Small intestine (tissue), 7 donors: Measurements from ENCODE around the gene FES. TPM values are rescaled to one million over a fixed set of nuclear protein-coding genes. Genes with fewer than 3 reads are reported as not detected.
"Not testable (repeated sequence)": the region's sequence is repeated elsewhere in the genome, so short reads cannot be mapped to it uniquely, and the experiment has no call there.

ENCODE experiments used
- DNase-seq, 2 donors: peaks; one replicate each; pipeline versions ENCODE4 v3.0.0 to v3.0.0-alpha.2; 2013
- FAIRE-seq: peaks from 2 replicates; lab custom pipeline; 2012; peaks lifted over from hg19 to GRCh38; lab: Jason Lieb, UNC
- H3K27ac ChIP-seq, 3 donors: one replicate each; pipeline ENCODE4 v1.5.1; 2013; ENCODE audit warnings: low read length in 2 of 3, mild to moderate bottlenecking in 2 of 3, control low read depth in 1 of 3, inconsistent platforms in 1 of 3, low read depth in 1 of 3, moderate library complexity in 1 of 3
- H3K27me3 ChIP-seq, 3 donors: one replicate each; pipeline ENCODE4 v1.6.1; 2013; ENCODE audit warnings: low read length in 3 of 3, inconsistent platforms in 1 of 3; ENCODE audit not compliant: control insufficient read depth in 3 of 3, insufficient read depth in 3 of 3
- H3K36me3 ChIP-seq, 3 donors: one replicate each; pipeline ENCODE4 v1.6.1; 2013; ENCODE audit warnings: low read length in 3 of 3, inconsistent platforms in 1 of 3, low read depth in 1 of 3, mild to moderate bottlenecking in 1 of 3, moderate library complexity in 1 of 3; ENCODE audit not compliant: control insufficient read depth in 3 of 3, insufficient read depth in 2 of 3
- H3K4me1 ChIP-seq, 3 donors: one replicate each; pipeline ENCODE4 v1.6.1; 2013; ENCODE audit warnings: low read length in 2 of 3, inconsistent platforms in 1 of 3, low read depth in 1 of 3, mild to moderate bottlenecking in 1 of 3, moderate library complexity in 1 of 3; ENCODE audit not compliant: control insufficient read depth in 3 of 3, insufficient read depth in 2 of 3
- H3K4me3 ChIP-seq, 3 donors: one replicate each; pipeline ENCODE4 v1.5.1; 2013; ENCODE audit warnings: low read length in 3 of 3, control low read depth in 1 of 3, inconsistent platforms in 1 of 3, low read depth in 1 of 3, mild to moderate bottlenecking in 1 of 3, moderate library complexity in 1 of 3
- H3K9me3 ChIP-seq, 2 donors: one replicate each; pipeline ENCODE4 v1.6.1; 2013; ENCODE audit warnings: low read depth in 1 of 2, low read length in 1 of 2; ENCODE audit not compliant: control insufficient read depth in 2 of 2, insufficient read depth in 1 of 2
- WGBS, 3 donors: extraction: QIAGEN DNeasy Blood & Tissue Kit; methylation state at CpG; one replicate each; pipeline ENCODE4 v1.1.7; 2013; 5-methylcytosine and 5-hydroxymethylcytosine counted together
- polyA plus RNA-seq, 4 donors: library from polyadenylated mRNA; stranded (reverse) in 3 of 4; unstranded in 1 of 4; fragments of 200-250 nt in 3 of 4; fragments of 120-200 nt in 1 of 4; gene quantifications; one replicate each; pipeline versions ENCODE4 v1.2.1 to v1.2.3, GENCODE V29; 2013
- donor health status: healthy with polysubstance abuse.
- donor health status: control.
- donor health status: control.
- donor health status: Bipolar disorder and iron deficiency.
- donor health status: healthy.

The FES gene
- polyA plus RNA-seq, 4 donors, result 0.89 to 18.4 (median 10.9) TPM

GRCh38 chr15:90915216-90915807 is 31.0 kb downstream of the FES start:
- no peak overlapping the region for H3K27ac ChIP-seq
- H3K9me3 ChIP-seq, result no peaks in the 10 kb centered on the region
- no peaks in the 10 kb centered on the region for H3K27me3 ChIP-seq
- peaks cover 15 to 99% (median 34%) of the 10 kb centered on the region in 3 donors for H3K36me3 ChIP-seq
- 80 to 83% (median 82%) methylated on average over 7 of the region's 7 CpGs for WGBS, 3 donors
- H3K4me1 ChIP-seq, result no peaks in the 10 kb centered on the region
- FAIRE-seq, result no peak
- DNase-seq, result no peak
- H3K4me3 ChIP-seq, result no peak overlapping the region

GRCh38 chr15:90915808-90916440 is 31.6 kb downstream of the FES start:
- no peaks in the 10 kb centered on the region for H3K4me1 ChIP-seq
- H3K4me3 ChIP-seq, result no peak overlapping the region
- peaks cover 13 to 96% (median 30%) of the 10 kb centered on the region in 3 donors for H3K36me3 ChIP-seq
- no peaks in the 10 kb centered on the region for H3K9me3 ChIP-seq
- FAIRE-seq (no peak), DNase-seq (no peak)
- no peaks in the 10 kb centered on the region for H3K27me3 ChIP-seq
- 78 to 90% (median 84%) methylated on average over 25 of the region's 25 CpGs for WGBS, 3 donors
- H3K27ac ChIP-seq, result no peak overlapping the region

- no peak for DNase-seq
- Histone ChIP-seq H3K4me1 (no peaks in the 10 kb centered on the region), H3K27ac (no peak overlapping the region), H3K4me3 (no peak overlapping the region), H3K27me3 (no peaks in the 10 kb centered on the region), H3K9me3 (no peaks in the 10 kb centered on the region), H3K36me3 (peaks cover 13 to 94% (median 32%) of the 10 kb centered on the region in 3 donors)
- WGBS, 3 donors, result 88 to 90% (median 90%) methylated on average over 11 of the region's 11 CpGs
- no peak for FAIRE-seq
Observed at GRCh38 chr15:90916461-90916860, 32.2 kb downstream of the FES start.

GRCh38 chr15:90917569-90917968 is 33.3 kb downstream of the FES start:
- WGBS, 3 donors, result 95 to 97% (median 97%) methylated on average over 12 of the region's 12 CpGs
- Histone ChIP-seq H3K4me1 (no peaks in the 10 kb centered on the region), H3K36me3 (peaks cover 13 to 86% (median 27%) of the 10 kb centered on the region in 3 donors), H3K9me3 (no peaks in the 10 kb centered on the region), H3K27me3 (no peaks in the 10 kb centered on the region), H3K27ac (no peak overlapping the region), H3K4me3 (no peak overlapping the region)
- DNase-seq, result no peak
- FAIRE-seq, result no peak

GRCh38 chr15:90918034-90918788 is 33.9 kb downstream of the FES start:
- WGBS, 3 donors, result 93 to 97% (median 97%) methylated on average over 23 of the region's 23 CpGs
- FAIRE-seq, result no peak
- no peak overlapping the region for H3K4me3 ChIP-seq
- peaks cover 7 to 79% (median 22%) of the 10 kb centered on the region in 3 donors for H3K36me3 ChIP-seq
- H3K9me3 ChIP-seq, result no peaks in the 10 kb centered on the region
- no peaks in the 10 kb centered on the region for H3K27me3 ChIP-seq
- H3K4me1 ChIP-seq, result no peaks in the 10 kb centered on the region
- no peak for DNase-seq
- no peak overlapping the region for H3K27ac ChIP-seq

- peaks cover 6 to 73% (median 22%) of the 10 kb centered on the region in 3 donors for H3K36me3 ChIP-seq
- DNase-seq (no peak), FAIRE-seq (no peak)
- H3K27ac ChIP-seq, result no peak overlapping the region
- no peaks in the 10 kb centered on the region for H3K27me3 ChIP-seq
- 85 to 96% (median 94%) methylated on average over 6 of the region's 6 CpGs for WGBS, 3 donors
- no peaks in the 10 kb centered on the region for H3K9me3 ChIP-seq
- H3K4me1 ChIP-seq, result no peaks in the 10 kb centered on the region
- H3K4me3 ChIP-seq, result no peak overlapping the region
Observed at GRCh38 chr15:90918835-90919234, 34.5 kb downstream of the FES start.

- DNase-seq (no peak), FAIRE-seq (no peak)
- WGBS, 3 donors, result 78 to 91% (median 84%) methylated on average over 4 of the region's 4 CpGs
- Histone ChIP-seq H3K4me1 (no peaks in the 10 kb centered on the region), H3K9me3 (no peaks in the 10 kb centered on the region), H3K27ac (no peak overlapping the region), H3K27me3 (no peaks in the 10 kb centered on the region), H3K4me3 (no peak overlapping the region), H3K36me3 (peaks cover 6 to 43% (median 17%) of the 10 kb centered on the region in 3 donors)
Observed at GRCh38 chr15:90921887-90922286, 37.6 kb downstream of the FES start.

- 81 to 86% (median 83%) methylated on average over 7 of the region's 7 CpGs for WGBS, 3 donors
- not testable (repeated sequence) for FAIRE-seq, H3K27me3 ChIP-seq, H3K9me3 ChIP-seq, H3K27ac ChIP-seq, DNase-seq, H3K4me1 ChIP-seq, H3K4me3 ChIP-seq
- peaks cover 6 to 34% (median 15%) of the 10 kb centered on the region in 3 donors for H3K36me3 ChIP-seq
Observed at GRCh38 chr15:90922712-90923322, 38.5 kb downstream of the FES start.
